ENCODE measurements around the gene ARMC9. TPM values are rescaled to one million over a fixed set of nuclear protein-coding genes. Genes with fewer than 3 reads are reported as not detected.

ARMC9 gene
- total and polyA plus RNA-seq, 2 donors (not counting 3 experiments of a cell fraction or from before 2014, with no cell fraction given) = 16.4 to 24.2 TPM

DNA sequence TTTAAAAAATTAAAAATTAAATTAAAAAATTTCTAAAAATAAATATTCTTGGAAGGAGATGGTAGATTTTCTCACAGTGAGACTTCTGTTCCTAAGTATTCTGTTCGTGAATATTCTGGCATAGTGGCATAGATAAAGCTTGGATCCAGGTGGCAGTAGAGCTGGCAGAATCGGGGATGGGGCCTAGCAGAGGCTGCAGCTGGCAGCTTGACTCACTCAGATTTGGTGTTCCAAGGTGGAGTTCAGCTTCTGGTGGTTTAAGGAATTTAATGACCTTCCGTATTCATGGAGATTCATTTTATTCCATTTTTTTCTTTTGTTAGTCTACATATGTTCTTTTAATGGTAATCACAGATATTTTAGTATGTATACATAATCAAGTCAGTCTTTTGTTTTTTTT is 19.9 kb downstream of the ARMC9 start:
- Histone ChIP-seq H3K9me3 (replicated peaks; ENCODE audit: control insufficient read depth, insufficient read depth, low read length) (no peaks in the 10 kb centered on the region), H3K4me1 (ENCODE audit: control insufficient read depth, extremely low read depth, insufficient read depth, low read length) (no peaks in the 10 kb centered on the region), H3K79me2 (ENCODE audit: control insufficient read depth, insufficient read depth, low read length) (no peaks in the 10 kb centered on the region), H3K36me3 (ENCODE audit: control insufficient read depth in 2 of 2, extremely low read depth in 1 of 2, insufficient read depth in 2 of 2, low read length in 2 of 2) (peaks cover 0 to 2% of the 10 kb centered on the region in 2 experiments), H3K9ac (replicated peaks; ENCODE audit: extremely low read depth, insufficient read depth, low read length) (no peak overlapping the region), H3K27me3 (ENCODE audit: control insufficient read depth in 2 of 2, insufficient read depth in 2 of 2, low read length in 2 of 2) (no peaks in the 10 kb centered on the region), H2AFZ (ENCODE audit: low read depth, low read length) (no peak overlapping the region), H3K4me3 (replicated peaks in 1 of 3; ENCODE audit: insufficient read depth in 1 of 3, low read depth in 1 of 3, low read length in 3 of 3) (no peak overlapping the region), H3K4me2 (ENCODE audit: insufficient read depth, low read length) (no peak overlapping the region), H4K20me1 (replicated peaks; ENCODE audit: control insufficient read depth, extremely low read depth, insufficient read depth, low read length) (no peaks in the 10 kb centered on the region), H3K27ac (ENCODE audit: insufficient read depth, low read depth, low read length) (no peak overlapping the region), H3K9me1 (replicated peaks; ENCODE audit: control insufficient read depth, extremely low read depth, insufficient read depth, low read length) (no peaks in the 10 kb centered on the region)
- POLR2A ChIA-PET = no interaction called here
- BruUV-seq (replicated peaks) = no TSS peak
- dilution Hi-C loops (cut with MboI; ENCODE audit: extremely low pct_ligation_motif_present, low sequenced_read_pairs) = no loop called here
- DNase-seq (ENCODE audit: low read depth, low spot score) (no peak), FAIRE-seq (no peak)
- TF ChIP-seq GATA2 (IDR thresholded peaks at IDR 0.05; ENCODE audit: insufficient read depth, insufficient read length, low read depth, low read length) (no peak), FOS (IDR thresholded peaks at IDR 0.05; ENCODE audit: borderline replicate concordance, insufficient read depth, low read length) (no peak), JUN (IDR thresholded peaks at IDR 0.05; ENCODE audit: borderline replicate concordance, insufficient read depth, insufficient read length, low read depth) (no peak), EZH2 (IDR thresholded peaks at IDR 0.05; ENCODE audit: borderline replicate concordance, low read depth, low read length, severe bottlenecking) (no peak), POLR2AphosphoS5 (IDR thresholded peaks at IDR 0.05; ENCODE audit: insufficient read depth, low read depth, low read length) (no peak), POLR2A (IDR thresholded peaks at IDR 0.05; ENCODE audit: low read depth, low read length) (no peak), MYC (IDR thresholded peaks at IDR 0.05; ENCODE audit: low read depth, low read length) (no peak), MAX (IDR thresholded peaks at IDR 0.05; ENCODE audit: insufficient read depth, insufficient read length) (no peak)
- TF ChIP-seq, protein P1, sequence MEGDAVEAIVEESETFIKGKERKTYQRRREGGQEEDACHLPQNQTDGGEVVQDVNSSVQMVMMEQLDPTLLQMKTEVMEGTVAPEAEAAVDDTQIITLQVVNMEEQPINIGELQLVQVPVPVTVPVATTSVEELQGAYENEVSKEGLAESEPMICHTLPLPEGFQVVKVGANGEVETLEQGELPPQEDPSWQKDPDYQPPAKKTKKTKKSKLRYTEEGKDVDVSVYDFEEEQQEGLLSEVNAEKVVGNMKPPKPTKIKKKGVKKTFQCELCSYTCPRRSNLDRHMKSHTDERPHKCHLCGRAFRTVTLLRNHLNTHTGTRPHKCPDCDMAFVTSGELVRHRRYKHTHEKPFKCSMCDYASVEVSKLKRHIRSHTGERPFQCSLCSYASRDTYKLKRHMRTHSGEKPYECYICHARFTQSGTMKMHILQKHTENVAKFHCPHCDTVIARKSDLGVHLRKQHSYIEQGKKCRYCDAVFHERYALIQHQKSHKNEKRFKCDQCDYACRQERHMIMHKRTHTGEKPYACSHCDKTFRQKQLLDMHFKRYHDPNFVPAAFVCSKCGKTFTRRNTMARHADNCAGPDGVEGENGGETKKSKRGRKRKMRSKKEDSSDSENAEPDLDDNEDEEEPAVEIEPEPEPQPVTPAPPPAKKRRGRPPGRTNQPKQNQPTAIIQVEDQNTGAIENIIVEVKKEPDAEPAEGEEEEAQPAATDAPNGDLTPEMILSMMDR (IDR thresholded peaks at IDR 0.05; ENCODE audit: extremely low read depth in 1 of 2, insufficient read depth in 1 of 2, low read depth in 1 of 2, low read length in 2 of 2) = no peak
- intact Hi-C loops (cut with micrococcal nuclease) = no loop called here
- CTCF ChIA-PET = interaction anchor here (1.3 to 2.7 kb wide), 4 partner anchors 9 to 233 kb away, joined by 3 to 9 read pairs (median 6); no protein-coding TSS in a partner anchor

Data from endothelial cell of umbilical vein (primary cell).